ENCODE data around the gene NAV1. TPM values are rescaled to one million over a fixed set of nuclear protein-coding genes. Genes with fewer than 3 reads are reported as not detected.

Gene NAV1
- polyA plus RNA-seq, 1 donor from 2014 or later: 55.4 TPM

Other genes with a start within 250 kb of the NAV1 start
- gene TNNT2, start 161.4 kb upstream of the NAV1 start, polyA plus RNA-seq (ENCODE audit: insufficient read depth, low read depth, low replicate concordance): 11.5 TPM
- 5.7 TPM for gene LAD1, start 139.8 kb upstream of the NAV1 start, polyA plus RNA-seq (ENCODE audit: insufficient read depth, low read depth, low replicate concordance)
- gene TNNI1, start 117.4 kb upstream of the NAV1 start, polyA plus RNA-seq (ENCODE audit: insufficient read depth, low read depth, low replicate concordance): not detected
- 29.9 TPM for gene PHLDA3, start 69.9 kb upstream of the NAV1 start, polyA plus RNA-seq (ENCODE audit: insufficient read depth, low read depth, low replicate concordance)
- 599 TPM for gene CSRP1, start 32.0 kb upstream of the NAV1 start, polyA plus RNA-seq (ENCODE audit: insufficient read depth, low read depth, low replicate concordance)